Hematopoietic multipotent progenitor cell treated with erythropoietin and hydrocortisone succinate and interleukin-3 and kit ligand, for 15 days (in vitro differentiated cells): ENCODE measurements around the gene IKZF1.

Experiments used
- DNase-seq: peaks from one replicate; pipeline ENCODE4 v3.0.0-alpha.2; 2015; ENCODE audit warnings: low spot score

The IKZF1 gene

DNA sequence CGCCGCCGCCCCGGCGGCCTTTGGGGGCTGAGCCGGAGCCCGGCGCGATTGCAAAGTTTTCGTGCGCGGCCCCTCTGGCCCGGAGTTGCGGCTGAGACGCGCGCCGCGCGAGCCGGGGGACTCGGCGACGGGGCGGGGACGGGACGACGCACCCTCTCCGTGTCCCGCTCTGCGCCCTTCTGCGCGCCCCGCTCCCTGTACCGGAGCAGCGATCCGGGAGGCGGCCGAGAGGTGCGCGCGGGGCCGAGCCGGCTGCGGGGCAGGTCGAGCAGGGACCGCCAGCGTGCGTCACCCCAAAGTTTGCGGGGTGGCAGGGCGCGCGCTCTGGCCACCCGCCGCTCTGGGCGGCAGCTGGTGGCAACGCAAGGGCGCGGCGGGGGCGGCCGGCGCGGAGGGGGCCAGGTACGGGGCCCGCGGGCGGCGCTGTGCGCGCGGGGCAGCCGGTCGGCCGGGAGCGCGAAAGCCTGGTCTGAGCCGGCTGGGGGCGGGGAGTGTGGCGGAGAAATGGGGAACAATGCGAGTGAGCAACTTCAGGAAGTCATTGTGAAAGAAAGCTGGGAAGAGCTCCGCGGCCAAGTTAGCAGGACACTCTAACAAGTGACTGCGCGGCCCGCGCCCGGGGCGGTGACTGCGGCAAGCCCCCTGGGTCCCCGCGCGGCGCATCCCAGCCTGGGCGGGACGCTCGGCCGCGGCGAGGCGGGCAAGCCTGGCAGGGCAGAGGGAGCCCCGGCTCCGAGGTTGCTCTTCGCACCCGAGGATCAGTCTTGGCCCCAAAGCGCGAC, at the start of gene IKZF1:
TSS of gene IKZF1 (plus strand) at position 588 of the 782 bp plus-strand sequence. CDS start 14,346 bp downstream, outside the sequence.
- peak; percentile 60 for DNase-seq

DNA sequence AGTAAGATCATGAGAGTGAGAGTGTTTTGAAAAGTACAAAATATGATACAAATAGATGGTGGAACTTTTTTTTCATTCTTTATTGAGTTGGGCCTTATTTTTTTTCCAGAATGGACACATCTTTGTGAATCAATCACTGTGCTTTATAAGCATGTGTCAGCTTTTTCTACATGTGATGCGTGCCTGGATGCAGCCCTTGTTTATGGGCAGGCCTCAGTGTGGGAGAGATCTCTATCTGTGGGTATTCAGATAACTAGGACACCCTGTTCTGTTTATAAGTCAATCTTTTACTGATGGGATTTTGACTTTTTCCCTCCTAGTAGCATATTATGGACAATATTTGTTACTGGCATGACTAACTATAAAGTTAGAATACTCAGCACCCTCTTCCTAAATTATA, 42.9 kb upstream of the IKZF1 start:
- no peak for DNase-seq

DNA sequence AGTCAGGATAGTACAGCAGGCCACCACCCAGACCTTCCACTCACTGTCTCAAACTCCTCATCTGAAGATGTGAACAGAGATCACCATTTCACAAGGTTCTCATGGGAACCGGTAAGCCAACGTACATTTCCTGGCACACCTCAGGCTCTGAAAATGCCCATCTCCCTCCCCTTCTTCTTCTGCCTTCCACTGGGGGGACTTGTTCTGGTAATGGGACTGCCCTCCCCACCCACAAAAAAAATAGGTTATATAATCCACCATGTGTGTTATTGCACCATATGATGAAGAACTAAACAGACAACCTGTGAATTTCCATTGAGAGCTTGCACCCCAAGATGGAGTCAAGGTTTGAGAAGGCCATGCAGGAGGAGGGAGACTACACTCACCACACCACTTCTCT, 42.1 kb upstream of the IKZF1 start:
- no peak for DNase-seq

DNA sequence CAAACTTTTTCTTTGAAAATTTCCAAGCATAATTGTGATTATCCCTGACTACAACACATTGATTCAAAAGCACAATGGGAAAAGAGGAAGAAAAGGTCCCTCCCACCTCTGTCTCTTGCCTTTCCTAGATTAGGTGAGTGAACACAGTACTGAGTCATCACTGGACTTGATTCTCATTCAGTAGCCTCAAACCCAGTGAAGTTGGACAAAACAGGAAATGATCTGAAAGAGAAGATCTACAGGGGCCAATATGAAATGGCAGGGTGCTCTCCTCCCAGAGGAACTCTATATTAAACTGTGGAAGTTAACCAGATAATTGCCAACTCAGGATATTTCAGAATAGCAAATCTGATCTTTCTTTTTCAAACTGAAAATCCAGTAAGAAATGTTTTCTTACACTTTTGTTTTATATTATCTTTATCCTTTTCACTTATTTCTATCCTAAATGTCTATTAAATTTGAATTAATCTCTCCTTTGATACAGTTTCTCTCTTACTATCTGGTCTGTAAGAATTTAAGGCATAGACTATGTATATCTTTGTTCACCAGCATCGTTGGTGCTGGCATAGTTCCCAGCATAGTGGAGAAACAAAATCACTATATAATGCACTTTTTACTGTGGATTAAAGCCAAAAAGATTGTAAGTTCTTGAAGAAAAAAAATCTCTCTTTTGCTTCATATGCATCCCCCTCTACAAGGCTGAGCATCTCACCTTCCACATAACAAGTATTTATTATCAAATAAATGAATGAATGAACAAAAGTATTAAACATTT, 41.4 kb upstream of the IKZF1 start:
- peak; percentile 9 for DNase-seq

DNA sequence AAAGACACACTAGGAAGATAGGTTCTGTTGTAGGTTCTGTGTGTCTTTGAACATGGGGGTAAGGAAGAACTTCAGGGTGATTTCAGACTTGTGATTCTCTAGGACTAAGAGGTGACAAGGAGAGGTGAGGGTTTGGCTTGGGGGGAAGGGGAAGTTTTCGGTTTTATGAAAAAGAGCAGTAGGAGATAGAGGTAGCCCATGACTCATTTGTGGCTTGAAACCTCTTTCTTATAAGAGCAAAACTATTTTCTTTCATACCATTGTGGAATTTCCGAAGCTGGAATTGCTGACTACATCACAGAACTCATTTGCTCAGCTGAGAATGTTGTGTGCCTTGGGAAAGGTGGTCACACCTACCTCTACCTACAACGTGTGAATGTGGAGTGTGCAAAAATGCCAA, 39.6 kb upstream of the IKZF1 start:
- no peak for DNase-seq

DNA sequence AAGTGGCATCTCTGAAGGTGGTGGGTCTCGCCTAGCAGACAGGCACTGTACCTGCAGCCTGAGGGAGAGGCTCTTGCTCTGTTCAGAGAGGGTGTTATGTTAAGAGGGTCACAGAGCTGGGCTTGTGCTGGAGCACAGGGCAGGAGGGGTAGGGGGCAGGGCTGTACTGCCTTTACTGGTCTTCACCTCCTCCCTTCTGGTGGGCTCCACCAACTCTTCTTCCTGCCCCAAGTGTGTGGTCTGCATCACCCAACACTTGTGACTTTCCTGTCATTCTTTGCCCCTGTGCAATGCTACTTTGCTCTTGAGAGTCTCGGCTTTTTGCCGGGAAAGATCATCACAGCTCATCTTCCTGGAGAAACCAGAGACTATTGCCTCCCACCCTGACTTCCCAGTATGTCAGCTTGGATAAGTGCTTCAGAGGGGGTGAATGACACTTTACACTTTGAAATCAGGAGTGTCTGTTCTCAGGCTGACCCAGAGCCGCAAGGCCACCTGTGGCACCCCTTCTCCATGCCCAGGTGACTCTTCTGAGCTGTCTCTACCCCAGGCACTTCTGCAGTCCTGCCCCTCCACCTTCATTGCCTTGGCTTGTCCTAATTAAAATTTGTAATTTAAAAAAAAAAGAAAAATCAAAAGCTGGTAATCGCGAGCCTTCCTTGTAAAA, 38.4 kb upstream of the IKZF1 start:
- no peak for DNase-seq

DNA sequence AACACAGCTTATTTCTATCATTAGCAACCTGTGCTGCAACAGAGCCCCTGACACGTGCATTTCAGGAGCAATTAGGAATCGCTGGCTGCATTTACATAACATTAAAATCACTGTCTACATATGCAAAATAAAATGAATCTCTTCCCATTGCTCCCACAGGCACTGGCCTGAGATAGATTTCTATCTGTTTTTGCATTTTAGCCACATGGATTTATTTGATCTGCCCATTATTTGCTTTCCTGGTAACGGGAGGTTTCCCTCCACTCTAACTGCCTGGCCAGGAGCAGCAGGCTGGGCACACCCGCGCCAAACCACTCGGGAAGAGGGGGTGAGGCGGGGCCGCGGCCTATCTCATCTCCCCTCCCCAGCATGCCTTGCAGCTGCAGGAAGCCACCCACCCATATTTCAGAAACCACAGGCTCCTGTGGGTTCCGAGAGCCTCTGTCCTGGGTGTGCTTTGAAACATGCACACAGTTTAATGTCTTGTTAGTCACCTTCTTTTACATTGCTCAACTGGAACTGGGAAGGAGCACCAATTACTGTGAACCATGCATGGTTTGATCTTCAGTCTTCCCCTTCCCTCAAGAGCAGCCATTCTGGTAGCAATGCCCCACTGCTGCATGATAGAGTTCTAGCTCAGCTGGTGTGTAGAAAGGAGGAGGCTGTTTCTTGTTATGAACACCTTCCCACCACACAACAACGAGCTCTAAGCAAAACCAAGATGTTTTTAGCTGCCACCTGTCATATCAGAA, 37.7 kb upstream of the IKZF1 start:
- DNase-seq = no peak

DNA sequence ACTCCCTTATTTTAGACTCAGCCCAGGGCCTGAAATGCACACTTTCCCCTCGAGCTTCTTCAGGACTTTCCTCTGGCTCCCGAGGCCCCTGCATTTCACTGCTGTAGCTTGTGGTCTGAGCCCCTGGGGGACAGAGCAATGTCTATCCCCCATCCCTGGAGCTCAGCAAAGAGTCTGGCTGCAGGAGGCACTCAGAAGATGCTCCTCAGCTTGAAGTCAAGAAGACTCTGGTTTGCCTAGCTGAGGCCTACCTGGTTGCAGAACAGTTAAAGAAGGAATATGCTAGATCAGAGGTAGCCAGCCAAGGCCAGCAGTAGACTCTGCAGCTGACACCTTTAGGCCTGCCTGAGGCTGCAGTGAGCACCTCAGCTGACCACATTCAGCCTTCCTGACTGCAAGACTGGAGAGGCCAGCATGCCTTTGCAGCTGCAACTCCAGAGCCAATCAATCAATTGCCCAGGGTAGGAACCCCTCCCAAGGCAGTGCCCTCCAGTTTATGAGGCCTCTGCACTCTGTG, 36.9 kb upstream of the IKZF1 start:
- DNase-seq = no peak

DNA sequence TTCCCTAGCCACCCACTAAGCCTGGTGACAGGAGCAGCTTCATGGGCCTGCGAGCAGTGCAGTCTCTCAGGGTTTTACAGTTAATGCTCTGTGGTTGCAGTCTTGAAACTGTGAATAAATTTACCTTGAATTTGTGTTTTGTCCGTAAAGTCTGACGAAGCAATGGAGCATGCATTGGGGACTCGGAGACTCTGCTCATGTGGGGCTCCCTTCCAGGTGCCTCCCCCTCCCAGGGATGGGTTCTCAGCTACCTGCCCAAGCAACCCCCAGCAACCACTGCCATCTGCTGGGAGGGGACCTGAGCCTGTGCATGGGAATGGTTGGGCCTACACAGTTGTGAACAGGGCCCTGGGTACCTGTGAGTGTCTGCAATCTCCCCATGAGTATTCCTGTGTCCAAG, 36.3 kb upstream of the IKZF1 start:
- DNase-seq = no peak

DNA sequence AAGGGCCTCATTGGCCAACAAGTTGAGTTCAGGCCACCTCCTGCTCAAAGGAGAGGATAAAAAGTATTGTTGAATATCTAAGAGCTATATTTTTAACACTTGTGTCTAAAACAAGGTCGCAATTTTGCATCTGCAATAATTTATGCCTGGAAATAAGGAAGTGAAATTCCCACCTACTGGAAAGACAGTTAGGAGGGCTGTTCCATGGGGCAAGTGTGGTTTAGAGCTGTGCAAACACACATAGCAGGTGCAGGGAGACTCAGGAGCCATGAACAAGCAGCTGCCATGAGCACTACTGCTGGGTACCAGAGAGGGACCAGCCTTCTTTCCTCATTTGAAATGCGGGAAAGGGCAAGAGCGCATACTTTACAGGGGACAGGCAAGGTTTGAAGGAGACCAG, 35.5 kb upstream of the IKZF1 start:
- DNase-seq = no peak

DNA sequence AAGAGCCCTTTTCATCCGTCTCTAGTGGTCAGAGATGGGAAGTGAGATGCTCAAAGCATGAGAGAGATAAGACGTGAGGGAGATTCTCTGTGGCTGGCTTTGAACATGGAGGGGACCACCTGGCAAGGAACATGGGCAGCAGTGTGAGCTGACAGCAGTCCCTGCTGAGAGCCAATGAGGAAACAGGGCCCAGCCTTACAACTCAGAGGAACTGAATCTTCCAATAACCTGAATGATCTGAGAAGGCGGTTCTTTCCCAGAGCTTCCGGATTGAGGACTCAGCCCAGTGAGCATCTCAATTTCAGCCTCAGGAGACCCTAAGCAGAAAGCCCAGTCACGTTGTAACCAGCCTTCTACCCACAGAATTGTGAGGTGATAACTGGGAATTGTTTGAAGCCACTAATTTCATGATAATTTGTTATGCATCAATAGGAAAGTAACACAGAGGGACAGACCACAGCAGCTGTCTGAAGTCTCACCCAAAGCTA, 33.9 kb upstream of the IKZF1 start:
- no peak for DNase-seq

DNA sequence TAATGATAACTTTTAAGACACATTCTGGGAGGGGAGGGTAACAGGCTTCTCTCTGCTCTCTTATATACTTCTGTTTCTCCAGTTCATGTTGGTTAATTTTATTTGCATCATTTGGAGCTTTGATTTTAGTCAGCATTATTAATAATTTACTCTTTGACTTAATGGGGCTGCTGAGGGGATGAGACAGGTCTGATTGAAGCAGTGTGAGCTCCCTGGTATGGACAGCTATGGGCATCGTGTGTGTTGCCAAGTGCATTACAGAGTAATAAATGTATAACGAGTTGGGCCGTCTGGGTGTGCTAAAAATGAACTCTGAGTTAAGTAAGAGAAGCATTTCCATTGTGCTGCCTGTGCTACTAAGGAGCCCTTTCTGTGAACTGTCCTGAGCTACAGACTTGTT, 31.7 kb upstream of the IKZF1 start:
- no peak for DNase-seq

DNA sequence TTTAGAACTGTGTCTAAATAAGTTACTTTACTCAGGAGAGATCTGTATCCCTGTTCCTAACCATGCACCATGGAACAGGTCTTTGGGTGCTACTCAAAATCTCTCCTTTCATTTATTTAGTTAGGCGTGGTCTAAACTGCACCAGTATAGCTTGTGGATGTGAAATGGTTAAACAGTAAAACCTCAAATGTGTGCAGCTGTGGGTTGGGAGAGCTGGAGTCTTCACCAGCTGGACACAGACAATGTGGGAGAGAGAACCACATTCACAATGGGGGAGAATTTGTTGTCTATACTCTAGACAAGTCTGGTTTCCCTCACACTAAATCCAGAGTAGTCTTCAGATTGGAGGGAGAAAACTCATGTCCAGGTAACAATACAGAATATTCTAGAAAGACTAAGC, 31.2 kb upstream of the IKZF1 start:
- DNase-seq = no peak

DNA sequence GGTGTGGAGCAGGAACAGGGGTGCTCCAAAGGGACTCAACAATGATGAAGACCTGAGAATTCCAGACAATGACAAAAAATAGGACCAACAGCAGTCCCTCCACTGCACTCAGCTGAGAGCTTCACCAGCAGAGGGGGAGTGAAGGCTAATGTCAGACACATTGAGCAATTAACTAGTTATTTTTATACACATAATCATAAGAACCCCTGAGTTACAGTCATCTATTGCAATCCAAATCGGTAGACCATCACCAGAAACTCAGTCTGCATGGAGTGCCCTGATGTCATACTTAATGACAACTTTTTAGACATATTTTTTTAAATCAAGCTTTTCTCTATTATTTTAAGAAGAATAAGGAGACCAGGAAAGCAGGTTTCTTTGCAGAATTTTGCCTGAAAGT, 30.6 kb upstream of the IKZF1 start:
- no peak for DNase-seq

DNA sequence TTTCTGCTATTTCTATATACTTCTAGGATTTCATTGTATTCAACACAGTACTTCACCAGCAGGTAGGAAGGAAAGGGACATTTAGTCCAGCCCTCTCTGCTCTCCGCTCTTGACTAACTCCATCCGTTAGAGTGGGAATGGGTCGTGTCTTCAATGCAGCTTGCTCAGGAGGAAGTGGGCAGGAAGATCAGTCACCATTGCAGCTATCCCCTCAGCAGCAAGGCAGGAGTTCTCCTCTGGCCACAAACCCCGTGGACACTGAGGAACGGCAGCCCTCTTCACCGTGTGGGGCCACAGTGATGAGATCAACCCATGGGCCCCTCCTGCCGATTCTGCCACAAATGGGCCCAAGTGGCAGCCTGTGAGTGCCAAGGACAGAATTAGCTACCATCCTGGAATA, 30.2 kb upstream of the IKZF1 start:
- no peak for DNase-seq

DNA sequence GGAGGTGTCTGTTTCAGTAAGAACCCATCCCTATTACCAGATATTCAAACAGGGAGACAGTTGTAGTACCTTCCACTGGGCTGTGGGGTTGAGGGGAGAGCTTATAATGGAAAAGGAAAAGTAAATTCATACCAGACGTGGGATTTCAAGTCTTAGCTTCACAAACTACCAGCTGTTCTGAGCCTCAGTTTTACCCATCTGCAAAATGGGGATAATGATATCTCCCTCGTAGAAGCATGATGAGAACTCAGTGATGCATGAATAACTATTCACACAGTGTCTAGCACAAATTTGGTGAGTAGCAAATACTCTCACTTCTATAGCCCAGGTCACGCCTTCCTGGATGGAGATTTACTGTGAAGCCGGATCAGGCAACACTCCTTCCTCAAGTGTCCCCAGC, 29.1 kb upstream of the IKZF1 start:
- DNase-seq = no peak

DNA sequence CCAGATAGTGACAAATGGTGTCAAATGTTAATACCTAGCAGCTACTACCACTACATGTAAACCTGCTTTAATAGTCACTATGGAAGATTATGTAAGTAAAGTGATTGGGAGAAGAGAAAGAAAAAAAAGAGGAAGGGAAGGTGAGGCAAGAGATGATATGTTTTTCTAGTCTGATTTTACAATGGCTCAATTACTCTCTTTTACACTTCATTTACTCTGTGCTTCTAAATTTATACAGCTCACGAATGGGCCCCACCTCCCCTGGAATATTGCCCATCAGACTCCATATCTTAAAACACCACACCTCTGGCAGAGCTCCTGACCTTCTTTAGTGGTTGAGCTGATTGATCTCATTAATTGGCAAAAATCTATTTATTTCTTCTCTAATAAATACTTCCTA, 28.0 kb upstream of the IKZF1 start:
- DNase-seq = peak; percentile 64

DNA sequence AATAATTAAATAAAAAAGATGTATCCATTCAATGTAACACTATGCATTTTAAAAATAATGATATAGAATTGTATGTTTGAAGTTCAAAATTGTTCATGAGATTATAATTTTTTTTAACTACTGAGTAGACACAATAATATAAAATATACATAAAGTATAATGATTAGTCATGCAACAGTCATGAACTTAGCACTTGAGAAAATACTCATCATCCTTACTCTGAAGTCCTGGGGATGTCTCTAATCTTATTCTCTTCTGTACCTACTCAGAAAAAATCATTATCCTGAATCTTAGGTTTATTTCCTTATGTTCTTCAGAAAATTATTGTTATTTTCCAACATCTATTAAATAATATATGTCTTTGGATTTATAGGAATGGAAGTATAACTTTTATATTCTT, 26.4 kb upstream of the IKZF1 start:
- DNase-seq = no peak

DNA sequence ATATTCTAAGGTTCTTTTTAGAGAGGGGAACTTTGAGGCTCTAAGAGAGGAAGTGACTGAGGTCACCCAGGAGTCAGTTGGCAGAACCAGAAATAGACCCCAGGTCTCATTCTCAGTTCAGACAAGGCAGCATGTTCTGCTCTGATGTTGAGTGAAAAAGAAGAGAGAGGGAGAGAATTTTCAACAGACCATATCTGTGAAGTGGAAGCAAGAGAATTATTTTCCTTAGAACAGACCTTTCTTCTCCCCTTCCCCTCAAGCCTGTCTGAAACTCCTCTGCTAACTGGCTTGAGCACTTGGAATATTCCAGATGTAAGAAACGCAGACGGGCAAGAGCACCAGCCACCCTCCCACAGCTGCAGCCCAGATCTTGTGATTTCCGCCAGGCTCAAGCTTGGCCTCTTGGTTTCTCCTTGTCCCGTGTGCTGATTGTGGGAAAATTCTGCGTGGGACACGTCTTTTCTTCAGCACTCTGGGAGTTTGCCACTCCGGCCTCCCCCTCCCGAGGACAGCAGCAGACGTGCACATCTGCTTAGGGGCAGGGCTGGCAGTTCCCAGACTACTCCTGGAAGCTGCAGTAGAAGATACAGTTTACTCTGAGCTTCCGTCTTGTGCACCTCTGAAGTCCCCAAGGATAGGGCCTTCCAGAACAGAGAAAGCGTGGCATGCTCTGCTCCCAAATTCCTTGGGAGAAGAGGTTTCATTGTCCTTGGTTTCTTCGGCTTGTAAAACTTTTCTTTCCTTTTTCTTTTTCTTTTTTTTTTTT, 22.7 kb upstream of the IKZF1 start:
- no peak for DNase-seq

DNA sequence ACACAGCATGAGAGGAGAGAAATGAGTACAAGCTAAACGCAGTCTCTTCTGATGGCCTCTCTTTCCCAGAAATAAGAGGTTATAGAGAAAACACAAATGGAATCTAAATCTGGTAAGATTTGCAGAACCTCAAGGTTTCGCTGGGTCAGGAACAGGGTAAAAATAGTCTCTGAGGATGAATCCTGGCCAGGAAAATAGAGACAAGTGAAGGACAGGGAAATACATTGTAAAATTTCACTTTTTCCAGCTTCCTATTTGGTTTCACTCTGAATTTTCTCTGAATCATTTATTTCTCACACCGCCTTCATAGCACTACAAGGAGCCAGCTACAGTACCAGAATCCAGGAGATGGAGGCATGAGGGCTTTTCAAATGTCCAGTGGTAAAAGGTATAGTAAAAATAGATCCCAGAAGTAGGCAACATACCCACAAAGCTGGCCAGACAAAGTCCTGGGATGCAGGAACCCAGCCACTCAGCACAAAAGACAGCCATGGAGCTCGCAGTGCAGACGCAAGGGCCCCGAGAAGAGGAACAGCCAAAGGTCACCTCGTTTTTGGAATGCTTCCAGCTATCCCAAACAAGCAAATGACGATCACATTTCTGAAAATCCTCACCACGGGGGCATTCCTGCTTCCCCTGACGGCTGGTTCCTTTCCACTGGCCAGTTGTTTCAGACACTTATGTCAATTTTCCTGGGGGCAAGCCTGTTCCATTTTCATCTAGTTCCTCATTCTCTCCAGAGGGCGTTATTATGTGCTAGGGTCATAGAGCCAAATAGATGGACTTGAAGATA, 21.5 kb upstream of the IKZF1 start:
- no peak for DNase-seq
